HEK293T (cell line): Measurements from ENCODE around the gene EYA3.

Experiments used
- CTCF ChIA-PET: fragments of 350-600 bp; formaldehyde crosslinking; extraction: SDS; loops from one replicate; lab custom pipeline; 2021; ENCODE audit warnings: antibody characterized with exemption, inconsistent platforms; lab: Yijun Ruan, JAX
- POLR2A ChIA-PET: fragments of 350-600 bp; formaldehyde crosslinking; extraction: SDS; loops from one replicate; lab custom pipeline; 2020; ENCODE audit warnings: antibody characterized with exemption, inconsistent platforms; lab: Yijun Ruan, JAX
- DNase-seq: peaks from one replicate; pipeline ENCODE4 v3.0.0; 2012; ENCODE audit warnings: mixed read lengths; ENCODE audit errors: extremely low spot score
- ARNT ChIP-seq: fragments of 450-650 bp; IDR thresholded peaks from 2 replicates; pipeline ENCODE4 v1.6.1; 2017; ENCODE audit warnings: mild to moderate bottlenecking
- BHLHE40 ChIP-seq: fragments of 450-650 bp; IDR thresholded peaks from 2 replicates; pipeline ENCODE4 v1.6.1; 2016; ENCODE audit warnings: mild to moderate bottlenecking, moderate library complexity, borderline replicate concordance
- CTBP1 ChIP-seq: fragments of 450-650 bp; IDR thresholded peaks from 2 replicates; pipeline ENCODE4 v1.6.1; 2016; ENCODE audit warnings: borderline replicate concordance
- ELF4 ChIP-seq: fragments of 450-650 bp; IDR thresholded peaks from 2 replicates; pipeline ENCODE4 v1.6.1; 2017; ENCODE audit warnings: antibody characterized with exemption
- FOXA1 ChIP-seq: fragments of 450-650 bp; IDR thresholded peaks from 2 replicates; pipeline ENCODE4 v1.6.1; 2016; ENCODE audit warnings: mild to moderate bottlenecking
- FOXK2 ChIP-seq: fragments of 450-650 bp; IDR thresholded peaks from 2 replicates; pipeline ENCODE4 v1.6.1; 2016; ENCODE audit warnings: mild to moderate bottlenecking
- FOXM1 ChIP-seq: fragments of 450-650 bp; IDR thresholded peaks from 2 replicates; pipeline ENCODE4 v1.6.1; 2017; ENCODE audit warnings: mild to moderate bottlenecking, borderline replicate concordance
- HDGF ChIP-seq: fragments of 450-650 bp; IDR thresholded peaks from 2 replicates; pipeline ENCODE4 v1.6.1; 2017; ENCODE audit warnings: antibody characterized with exemption, borderline replicate concordance
- L3MBTL2 ChIP-seq: fragments of 450-650 bp; conservative IDR thresholded peaks from 2 replicates; pipeline ENCODE4 v1.6.1; 2016; ENCODE audit warnings: mild to moderate bottlenecking
- LEF1 ChIP-seq: fragments of 450-650 bp; IDR thresholded peaks from 2 replicates; pipeline ENCODE4 v1.6.1; 2017; ENCODE audit warnings: mild to moderate bottlenecking, borderline replicate concordance
- NFRKB ChIP-seq: fragments of 450-650 bp; IDR thresholded peaks from 2 replicates; pipeline ENCODE4 v1.6.1; 2016; ENCODE audit warnings: mild to moderate bottlenecking, moderate library complexity
- PKNOX1 ChIP-seq: fragments of 450-650 bp; IDR thresholded peaks from 2 replicates; pipeline ENCODE4 v1.6.1; 2016
- SP1 ChIP-seq: fragments of 450-650 bp; IDR thresholded peaks from 2 replicates; pipeline ENCODE4 v1.6.1; 2017
- SUZ12 ChIP-seq: fragments of 450-650 bp; IDR thresholded peaks from 2 replicates; pipeline ENCODE4 v1.6.1; 2016; ENCODE audit warnings: mild to moderate bottlenecking
- TARDBP ChIP-seq: fragments of 450-650 bp; IDR thresholded peaks from 2 replicates; pipeline ENCODE4 v1.6.1; 2016
- ZNF384 ChIP-seq: fragments of 450-650 bp; IDR thresholded peaks from 2 replicates; pipeline ENCODE4 v1.6.1; 2016

The EYA3 gene

GRCh38 chr1:27968692-27969091 lies 119.7 kb downstream of the EYA3 start:
- POLR2A ChIA-PET, result interaction anchor here (1.1 kb wide), 1 partner anchor 9 kb away, joined by 4 read pairs; the partner anchor contains the start of gene XKR8
- CTCF ChIA-PET, result interaction anchor here (0.6 to 0.7 kb wide), 2 partner anchors 24 to 384 kb away, joined by 3 to 5 read pairs; no protein-coding TSS in a partner anchor
- no peak for TF ChIP-seq ELF4
- no peak for TF ChIP-seq HDGF
- no peak for TF ChIP-seq PKNOX1
- no peak for TF ChIP-seq BHLHE40
- TF ChIP-seq FOXA1, result no peak
- TF ChIP-seq SUZ12, result no peak
- no peak for TF ChIP-seq NFRKB
- no peak for TF ChIP-seq LEF1
- no peak for TF ChIP-seq ARNT
- TF ChIP-seq TARDBP, result no peak
- no peak for TF ChIP-seq L3MBTL2
- TF ChIP-seq SP1, result no peak
- TF ChIP-seq ZNF384, result no peak
- no peak for TF ChIP-seq FOXK2
- no peak for TF ChIP-seq FOXM1
- TF ChIP-seq CTBP1, result no peak
- DNase-seq, result no peak

- TF ChIP-seq FOXM1 (no peak), ARNT (no peak), ELF4 (no peak)
These were observed 120.4 kb downstream of the EYA3 start for GRCh38 chr1:27967884-27968466.

GRCh38 chr1:27967106-27967883 lies 121.1 kb downstream of the EYA3 start:
- DNase-seq, result no peak
- ChIA-PET CTCF (no interaction called here), POLR2A (no interaction called here)
- TF ChIP-seq BHLHE40 (no peak), SP1 (no peak), SUZ12 (no peak), HDGF (no peak), L3MBTL2 (no peak), FOXA1 (no peak), ZNF384 (no peak), LEF1 (no peak), CTBP1 (no peak), NFRKB (no peak)

More at GRCh38 chr1:27967884-27968466, 120.4 kb downstream of the EYA3 start:
- no peak for DNase-seq
- CTCF ChIA-PET, result no interaction called here
- POLR2A ChIA-PET, result interaction anchor here (1.1 kb wide), 1 partner anchor 8 kb away, joined by 4 read pairs; the partner anchor contains the start of gene XKR8

- TF ChIP-seq NFRKB (no peak), FOXK2 (no peak)
- CTCF ChIA-PET, result interaction anchor here (0.5 kb wide), 1 partner anchor 192 kb away, joined by 7 read pairs; no protein-coding TSS in a partner anchor
- DNase-seq, result no peak
- POLR2A ChIA-PET, result no interaction called here
These were observed 121.9 kb downstream of the EYA3 start for GRCh38 chr1:27966402-27967105.

GRCh38 chr1:27963393-27963792 lies 125.0 kb downstream of the EYA3 start:
- no peak for DNase-seq
- ChIA-PET POLR2A (no interaction called here), CTCF (interaction anchor here (0.7 kb wide), 1 partner anchor 638 kb away, joined by 3 read pairs; no protein-coding TSS in a partner anchor)
- TF ChIP-seq FOXA1, result no peak
- TF ChIP-seq FOXK2, result no peak
- TF ChIP-seq ZNF384, result no peak
- TF ChIP-seq CTBP1, result no peak
- no peak for TF ChIP-seq FOXM1
- TF ChIP-seq L3MBTL2, result no peak
- TF ChIP-seq ELF4, result no peak
- TF ChIP-seq NFRKB, result no peak
- no peak for TF ChIP-seq LEF1
- TF ChIP-seq BHLHE40, result no peak

- no peak for DNase-seq
- TF ChIP-seq SP1, result no peak
- TF ChIP-seq FOXA1, result no peak
- CTCF ChIA-PET, result interaction anchor here (0.6 kb wide), 1 partner anchor 20 kb away, joined by 3 read pairs; no protein-coding TSS in a partner anchor
- POLR2A ChIA-PET, result interaction anchor here (1.1 kb wide), 1 partner anchor 10 kb away, joined by 4 read pairs; no protein-coding TSS in a partner anchor
These were observed 126.7 kb downstream of the EYA3 start for GRCh38 chr1:27961646-27962221.
